HL-60 (cell line): Measurements from ENCODE around the gene PANK4.

Source experiments
- GABPA ChIP-seq: IDR thresholded peaks from 2 replicates; pipeline ENCODE4 v1.6.1; 2012; ENCODE audit warnings: low read depth
- POLR2AphosphoS5 ChIP-seq: IDR thresholded peaks from 2 replicates; pipeline ENCODE4 v1.6.1; 2012; ENCODE audit warnings: low read depth
- TF ChIP-seq, protein P1 (sequence below): IDR thresholded peaks from one replicate; pipeline ENCODE4 v1.5.1; 2011; ENCODE audit warnings: low read length, control low read depth, inconsistent platforms; ENCODE audit not compliant: insufficient read depth
- TF ChIP-seq, protein P2 (sequence below): IDR thresholded peaks from 2 replicates; pipeline ENCODE4 v1.6.1; 2012; ENCODE audit warnings: low read depth; ENCODE audit not compliant: insufficient replicate concordance

DNA sequence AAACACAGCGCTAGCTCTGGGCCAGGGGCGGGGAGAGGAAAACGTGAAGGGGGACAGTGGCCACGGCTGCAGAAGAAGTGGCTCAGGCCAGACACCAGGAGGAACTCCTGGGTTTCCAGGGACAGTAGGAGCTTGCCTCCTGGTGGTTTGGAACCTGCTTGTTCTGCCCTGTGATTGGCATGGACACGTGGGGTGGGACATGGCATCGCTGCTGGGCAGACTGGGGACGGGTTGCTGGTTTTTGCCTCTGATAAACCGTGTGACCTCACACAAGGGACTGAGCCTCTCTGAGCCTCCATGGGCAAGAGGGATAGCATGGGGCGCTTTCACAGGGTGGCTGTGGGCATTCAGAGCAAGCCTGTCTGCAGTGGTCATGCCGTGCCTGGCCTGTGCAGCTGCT lies 57.9 kb downstream of the PANK4 start:
- TF ChIP-seq, protein P1, sequence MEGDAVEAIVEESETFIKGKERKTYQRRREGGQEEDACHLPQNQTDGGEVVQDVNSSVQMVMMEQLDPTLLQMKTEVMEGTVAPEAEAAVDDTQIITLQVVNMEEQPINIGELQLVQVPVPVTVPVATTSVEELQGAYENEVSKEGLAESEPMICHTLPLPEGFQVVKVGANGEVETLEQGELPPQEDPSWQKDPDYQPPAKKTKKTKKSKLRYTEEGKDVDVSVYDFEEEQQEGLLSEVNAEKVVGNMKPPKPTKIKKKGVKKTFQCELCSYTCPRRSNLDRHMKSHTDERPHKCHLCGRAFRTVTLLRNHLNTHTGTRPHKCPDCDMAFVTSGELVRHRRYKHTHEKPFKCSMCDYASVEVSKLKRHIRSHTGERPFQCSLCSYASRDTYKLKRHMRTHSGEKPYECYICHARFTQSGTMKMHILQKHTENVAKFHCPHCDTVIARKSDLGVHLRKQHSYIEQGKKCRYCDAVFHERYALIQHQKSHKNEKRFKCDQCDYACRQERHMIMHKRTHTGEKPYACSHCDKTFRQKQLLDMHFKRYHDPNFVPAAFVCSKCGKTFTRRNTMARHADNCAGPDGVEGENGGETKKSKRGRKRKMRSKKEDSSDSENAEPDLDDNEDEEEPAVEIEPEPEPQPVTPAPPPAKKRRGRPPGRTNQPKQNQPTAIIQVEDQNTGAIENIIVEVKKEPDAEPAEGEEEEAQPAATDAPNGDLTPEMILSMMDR, result no peak
- TF ChIP-seq POLR2AphosphoS5, result no peak
- TF ChIP-seq, protein P2, sequence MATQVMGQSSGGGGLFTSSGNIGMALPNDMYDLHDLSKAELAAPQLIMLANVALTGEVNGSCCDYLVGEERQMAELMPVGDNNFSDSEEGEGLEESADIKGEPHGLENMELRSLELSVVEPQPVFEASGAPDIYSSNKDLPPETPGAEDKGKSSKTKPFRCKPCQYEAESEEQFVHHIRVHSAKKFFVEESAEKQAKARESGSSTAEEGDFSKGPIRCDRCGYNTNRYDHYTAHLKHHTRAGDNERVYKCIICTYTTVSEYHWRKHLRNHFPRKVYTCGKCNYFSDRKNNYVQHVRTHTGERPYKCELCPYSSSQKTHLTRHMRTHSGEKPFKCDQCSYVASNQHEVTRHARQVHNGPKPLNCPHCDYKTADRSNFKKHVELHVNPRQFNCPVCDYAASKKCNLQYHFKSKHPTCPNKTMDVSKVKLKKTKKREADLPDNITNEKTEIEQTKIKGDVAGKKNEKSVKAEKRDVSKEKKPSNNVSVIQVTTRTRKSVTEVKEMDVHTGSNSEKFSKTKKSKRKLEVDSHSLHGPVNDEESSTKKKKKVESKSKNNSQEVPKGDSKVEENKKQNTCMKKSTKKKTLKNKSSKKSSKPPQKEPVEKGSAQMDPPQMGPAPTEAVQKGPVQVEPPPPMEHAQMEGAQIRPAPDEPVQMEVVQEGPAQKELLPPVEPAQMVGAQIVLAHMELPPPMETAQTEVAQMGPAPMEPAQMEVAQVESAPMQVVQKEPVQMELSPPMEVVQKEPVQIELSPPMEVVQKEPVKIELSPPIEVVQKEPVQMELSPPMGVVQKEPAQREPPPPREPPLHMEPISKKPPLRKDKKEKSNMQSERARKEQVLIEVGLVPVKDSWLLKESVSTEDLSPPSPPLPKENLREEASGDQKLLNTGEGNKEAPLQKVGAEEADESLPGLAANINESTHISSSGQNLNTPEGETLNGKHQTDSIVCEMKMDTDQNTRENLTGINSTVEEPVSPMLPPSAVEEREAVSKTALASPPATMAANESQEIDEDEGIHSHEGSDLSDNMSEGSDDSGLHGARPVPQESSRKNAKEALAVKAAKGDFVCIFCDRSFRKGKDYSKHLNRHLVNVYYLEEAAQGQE, result no peak
- no peak for TF ChIP-seq GABPA
